ENCODE results near the gene KLHL25.
"Not testable (repeated sequence)": the region's sequence is repeated elsewhere in the genome, so short reads cannot be mapped to it uniquely, and the experiment has no call there.

GRCh38 chr15:85796371-85796770 is 1.6 kb upstream of the KLHL25 start:
- not testable (repeated sequence) for TF ChIP-seq CTCF (IDR thresholded peaks at IDR 0.05; ENCODE audit: low read depth, low read length, missing input control); RXRA (IDR thresholded peaks at IDR 0.05); REST (IDR thresholded peaks at IDR 0.05); NR2F2 (IDR thresholded peaks at IDR 0.05); JUND (IDR thresholded peaks at IDR 0.05); ZBTB33 (IDR thresholded peaks at IDR 0.05); TAF1 (conservative IDR thresholded peaks at IDR 0.05); GABPA (IDR thresholded peaks at IDR 0.05 in 1 of 2, conservative IDR thresholded peaks at IDR 0.05 in 1 of 2); RAD21 (IDR thresholded peaks at IDR 0.05); YY1 (IDR thresholded peaks at IDR 0.05); SP1 (IDR thresholded peaks at IDR 0.05); EGR1 (IDR thresholded peaks at IDR 0.05; ENCODE audit: low read depth in 2 of 2)
